Neutrophil (primary cell): ENCODE results near the gene MSI2.

Source experiments
- H3K27ac ChIP-seq: fragments of 200-600 bp; sonication (generic); 2 replicates; pipeline ENCODE4 v1.5.1; 2016; ENCODE audit warnings: mild to moderate bottlenecking, moderate library complexity
- H3K27me3 ChIP-seq: fragments of 200-600 bp; sonication (generic); 2 replicates; pipeline ENCODE4 v1.6.0; 2016; ENCODE audit warnings: mild to moderate bottlenecking
- H3K36me3 ChIP-seq: fragments of 200-600 bp; sonication (generic); 2 replicates; pipeline ENCODE4 v1.5.1; 2017
- H3K4me1 ChIP-seq, 2 experiments: fragments of 200-600 bp in 1 of 2; sonication (generic) in 1 of 2; 1 replicate in 1 of 2; 2 replicates in 1 of 2; pipeline versions ENCODE4 v1.5.1 to v1.6.1; 2013 to 2016; ENCODE audit warnings: low read depth in 1 of 2, low read length in 1 of 2, mild to moderate bottlenecking in 1 of 2, moderate library complexity in 1 of 2; ENCODE audit not compliant: control insufficient read depth in 1 of 2, insufficient read depth in 1 of 2
- H3K4me3 ChIP-seq, 2 experiments: fragments of 200-600 bp in 1 of 2; sonication (generic) in 1 of 2; 1 replicate in 1 of 2; 2 replicates in 1 of 2; pipeline ENCODE4 v1.5.1; 2013 to 2016; ENCODE audit warnings: low read depth in 1 of 2, low read length in 1 of 2, mild to moderate bottlenecking in 1 of 2, moderate library complexity in 1 of 2
- H3K9me3 ChIP-seq: fragments of 200-600 bp; sonication (generic); 2 replicates; pipeline ENCODE4 v1.5.1; 2016
- CTCF ChIP-seq: fragments of 200-600 bp; sonication (generic); IDR thresholded peaks from 2 replicates; pipeline ENCODE4 v1.5.1; 2016; ENCODE audit warnings: antibody characterized with exemption

MSI2 gene

GRCh38 chr17:57570724-57571344 lies 314.5 kb downstream of the MSI2 start:
- TF ChIP-seq CTCF = no peak
- Histone ChIP-seq H3K4me3 (no peak overlapping the region), H3K9me3 (no peaks in the 10 kb centered on the region), H3K27ac (no peak overlapping the region), H3K27me3 (no peaks in the 10 kb centered on the region), H3K4me1 (no peaks in the 10 kb centered on the region), H3K36me3 (no peaks in the 10 kb centered on the region)

- H3K4me3 ChIP-seq = no peak overlapping the region
- no peaks in the 10 kb centered on the region for H3K36me3 ChIP-seq
- TF ChIP-seq CTCF = no peak
Observed at GRCh38 chr17:57572062-57572461, 315.7 kb downstream of the MSI2 start.

GRCh38 chr17:57572600-57572999 lies 316.3 kb downstream of the MSI2 start:
- no peak overlapping the region for H3K27ac ChIP-seq
- no peaks in the 10 kb centered on the region for H3K9me3 ChIP-seq
- no peak overlapping the region for H3K4me3 ChIP-seq
- no peaks in the 10 kb centered on the region for H3K36me3 ChIP-seq
- no peak for TF ChIP-seq CTCF
- peaks cover 6% of the 10 kb centered on the region for H3K27me3 ChIP-seq
- H3K4me1 ChIP-seq = peaks cover under 1 to 1% of the 10 kb centered on the region in 2 experiments

More at GRCh38 chr17:57572062-57572461, 315.7 kb downstream of the MSI2 start:
- Histone ChIP-seq H3K27ac (no peak overlapping the region), H3K27me3 (peaks cover 3% of the 10 kb centered on the region), H3K9me3 (no peaks in the 10 kb centered on the region), H3K4me1 (no peaks in the 10 kb centered on the region)

- H3K36me3 ChIP-seq = no peaks in the 10 kb centered on the region
- H3K27ac ChIP-seq = no peak overlapping the region
- no peak overlapping the region for H3K4me3 ChIP-seq
- no peak for TF ChIP-seq CTCF
- peaks cover 13% of the 10 kb centered on the region for H3K27me3 ChIP-seq
- H3K9me3 ChIP-seq = no peaks in the 10 kb centered on the region
- H3K4me1 ChIP-seq = peaks cover 7 to 9% of the 10 kb centered on the region in 2 experiments
Observed at GRCh38 chr17:57574040-57574513, 317.8 kb downstream of the MSI2 start.

GRCh38 chr17:57576744-57577143 lies 320.4 kb downstream of the MSI2 start:
- Histone ChIP-seq H3K27ac (no peak overlapping the region), H3K4me1 (peaks cover 7 to 9% of the 10 kb centered on the region in 2 experiments), H3K9me3 (no peaks in the 10 kb centered on the region), H3K27me3 (peaks cover 13% of the 10 kb centered on the region), H3K4me3 (no peak overlapping the region), H3K36me3 (no peaks in the 10 kb centered on the region)
- no peak for TF ChIP-seq CTCF
